Peyer's patch (tissue), 4 donors: ENCODE measurements around the gene GNG7.

Source experiments
- POLR2A ChIP-seq, 2 donors: fragments of 450-650 bp; IDR thresholded peaks; one replicate each; pipeline ENCODE4 v1.5.1; 2017; ENCODE audit warnings: antibody characterized with exemption in 2 of 2, mild to moderate bottlenecking in 2 of 2, moderate library complexity in 2 of 2
- TF ChIP-seq, protein P1 (sequence below), 6 experiments: fragments of 450-650 bp in 4 of 6; fragments of 200-600 bp in 2 of 6; sonication (generic) in 1 of 6; IDR thresholded peaks; one replicate each; pipeline ENCODE4 v1.5.1; 2017 to 2019; ENCODE audit warnings: antibody characterized with exemption in 6 of 6, mild to moderate bottlenecking in 3 of 6, moderate library complexity in 1 of 6

DNA sequence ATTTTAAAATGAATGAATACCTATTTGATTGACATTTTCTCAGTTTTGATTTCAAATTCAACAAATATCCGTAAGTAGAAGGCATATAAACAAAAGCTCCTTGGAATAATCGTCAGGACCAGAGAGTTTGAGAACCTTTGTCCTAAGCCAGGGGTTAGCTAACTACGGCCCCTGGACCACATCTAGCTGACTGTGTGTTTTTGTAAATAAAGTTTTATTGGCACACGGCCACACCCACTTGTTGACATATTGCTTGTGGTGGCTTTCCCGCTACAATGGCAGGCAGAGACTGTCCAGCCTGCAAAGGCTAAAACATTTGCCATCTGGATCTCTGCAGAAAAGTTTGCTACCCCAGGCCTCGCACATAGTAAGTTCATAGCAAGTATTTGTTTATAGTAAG lies 83.4 kb downstream of the GNG7 start:
- TF ChIP-seq POLR2A (IDR thresholded peaks at IDR 0.05) = no peak
- TF ChIP-seq, protein P1, sequence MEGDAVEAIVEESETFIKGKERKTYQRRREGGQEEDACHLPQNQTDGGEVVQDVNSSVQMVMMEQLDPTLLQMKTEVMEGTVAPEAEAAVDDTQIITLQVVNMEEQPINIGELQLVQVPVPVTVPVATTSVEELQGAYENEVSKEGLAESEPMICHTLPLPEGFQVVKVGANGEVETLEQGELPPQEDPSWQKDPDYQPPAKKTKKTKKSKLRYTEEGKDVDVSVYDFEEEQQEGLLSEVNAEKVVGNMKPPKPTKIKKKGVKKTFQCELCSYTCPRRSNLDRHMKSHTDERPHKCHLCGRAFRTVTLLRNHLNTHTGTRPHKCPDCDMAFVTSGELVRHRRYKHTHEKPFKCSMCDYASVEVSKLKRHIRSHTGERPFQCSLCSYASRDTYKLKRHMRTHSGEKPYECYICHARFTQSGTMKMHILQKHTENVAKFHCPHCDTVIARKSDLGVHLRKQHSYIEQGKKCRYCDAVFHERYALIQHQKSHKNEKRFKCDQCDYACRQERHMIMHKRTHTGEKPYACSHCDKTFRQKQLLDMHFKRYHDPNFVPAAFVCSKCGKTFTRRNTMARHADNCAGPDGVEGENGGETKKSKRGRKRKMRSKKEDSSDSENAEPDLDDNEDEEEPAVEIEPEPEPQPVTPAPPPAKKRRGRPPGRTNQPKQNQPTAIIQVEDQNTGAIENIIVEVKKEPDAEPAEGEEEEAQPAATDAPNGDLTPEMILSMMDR (IDR thresholded peaks at IDR 0.05) = no peak
